ENCODE data around the gene LPCAT2.

DNA sequence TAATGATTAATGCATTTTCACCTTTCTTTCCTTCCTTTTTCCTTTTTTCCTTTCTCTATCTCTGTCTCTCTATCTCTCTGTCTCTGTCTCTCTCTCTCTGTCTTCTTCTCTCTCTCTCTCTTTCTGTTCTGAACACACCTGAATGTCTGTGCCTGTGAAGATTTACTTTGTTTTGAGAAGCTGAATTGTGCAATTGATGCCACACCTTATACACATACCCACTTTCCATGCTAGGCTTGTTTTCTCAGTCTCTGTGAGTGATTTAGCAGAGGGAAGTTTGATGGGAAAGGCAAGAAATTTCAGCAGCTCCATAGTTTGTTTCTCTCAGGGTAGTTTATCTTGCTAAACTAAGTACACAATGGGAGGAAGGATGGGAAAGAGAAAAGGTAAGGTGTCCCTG, 48.3 kb downstream of the LPCAT2 start:
- TF ChIP-seq, protein P1, sequence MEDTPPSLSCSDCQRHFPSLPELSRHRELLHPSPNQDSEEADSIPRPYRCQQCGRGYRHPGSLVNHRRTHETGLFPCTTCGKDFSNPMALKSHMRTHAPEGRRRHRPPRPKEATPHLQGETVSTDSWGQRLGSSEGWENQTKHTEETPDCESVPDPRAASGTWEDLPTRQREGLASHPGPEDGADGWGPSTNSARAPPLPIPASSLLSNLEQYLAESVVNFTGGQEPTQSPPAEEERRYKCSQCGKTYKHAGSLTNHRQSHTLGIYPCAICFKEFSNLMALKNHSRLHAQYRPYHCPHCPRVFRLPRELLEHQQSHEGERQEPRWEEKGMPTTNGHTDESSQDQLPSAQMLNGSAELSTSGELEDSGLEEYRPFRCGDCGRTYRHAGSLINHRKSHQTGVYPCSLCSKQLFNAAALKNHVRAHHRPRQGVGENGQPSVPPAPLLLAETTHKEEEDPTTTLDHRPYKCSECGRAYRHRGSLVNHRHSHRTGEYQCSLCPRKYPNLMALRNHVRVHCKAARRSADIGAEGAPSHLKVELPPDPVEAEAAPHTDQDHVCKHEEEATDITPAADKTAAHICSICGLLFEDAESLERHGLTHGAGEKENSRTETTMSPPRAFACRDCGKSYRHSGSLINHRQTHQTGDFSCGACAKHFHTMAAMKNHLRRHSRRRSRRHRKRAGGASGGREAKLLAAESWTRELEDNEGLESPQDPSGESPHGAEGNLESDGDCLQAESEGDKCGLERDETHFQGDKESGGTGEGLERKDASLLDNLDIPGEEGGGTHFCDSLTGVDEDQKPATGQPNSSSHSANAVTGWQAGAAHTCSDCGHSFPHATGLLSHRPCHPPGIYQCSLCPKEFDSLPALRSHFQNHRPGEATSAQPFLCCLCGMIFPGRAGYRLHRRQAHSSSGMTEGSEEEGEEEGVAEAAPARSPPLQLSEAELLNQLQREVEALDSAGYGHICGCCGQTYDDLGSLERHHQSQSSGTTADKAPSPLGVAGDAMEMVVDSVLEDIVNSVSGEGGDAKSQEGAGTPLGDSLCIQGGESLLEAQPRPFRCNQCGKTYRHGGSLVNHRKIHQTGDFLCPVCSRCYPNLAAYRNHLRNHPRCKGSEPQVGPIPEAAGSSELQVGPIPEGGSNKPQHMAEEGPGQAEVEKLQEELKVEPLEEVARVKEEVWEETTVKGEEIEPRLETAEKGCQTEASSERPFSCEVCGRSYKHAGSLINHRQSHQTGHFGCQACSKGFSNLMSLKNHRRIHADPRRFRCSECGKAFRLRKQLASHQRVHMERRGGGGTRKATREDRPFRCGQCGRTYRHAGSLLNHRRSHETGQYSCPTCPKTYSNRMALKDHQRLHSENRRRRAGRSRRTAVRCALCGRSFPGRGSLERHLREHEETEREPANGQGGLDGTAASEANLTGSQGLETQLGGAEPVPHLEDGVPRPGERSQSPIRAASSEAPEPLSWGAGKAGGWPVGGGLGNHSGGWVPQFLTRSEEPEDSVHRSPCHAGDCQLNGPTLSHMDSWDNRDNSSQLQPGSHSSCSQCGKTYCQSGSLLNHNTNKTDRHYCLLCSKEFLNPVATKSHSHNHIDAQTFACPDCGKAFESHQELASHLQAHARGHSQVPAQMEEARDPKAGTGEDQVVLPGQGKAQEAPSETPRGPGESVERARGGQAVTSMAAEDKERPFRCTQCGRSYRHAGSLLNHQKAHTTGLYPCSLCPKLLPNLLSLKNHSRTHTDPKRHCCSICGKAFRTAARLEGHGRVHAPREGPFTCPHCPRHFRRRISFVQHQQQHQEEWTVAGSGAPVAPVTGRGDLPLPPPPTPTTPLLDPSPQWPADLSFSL (CRISPR knock-in tag; IDR thresholded peaks at IDR 0.05): no peak
- TF ChIP-seq GTF2F1 (IDR thresholded peaks at IDR 0.05; ENCODE audit: low read length) (no peak), ZNF547 (CRISPR knock-in tag; IDR thresholded peaks at IDR 0.05) (no peak), ZNF224 (CRISPR knock-in tag; IDR thresholded peaks at IDR 0.05) (no peak), ZNF768 (CRISPR knock-in tag; IDR thresholded peaks at IDR 0.05) (no peak), MYC (CRISPR knock-in tag; IDR thresholded peaks at IDR 0.05; ENCODE audit: borderline replicate concordance) (no peak), RNF2 (conservative IDR thresholded peaks at IDR 0.05; ENCODE audit: low read depth) (no peak), NBN (conservative IDR thresholded peaks at IDR 0.05) (no peak), FOXC1 (CRISPR knock-in tag; IDR thresholded peaks at IDR 0.05; ENCODE audit: borderline replicate concordance) (no peak)
- TF ChIP-seq, protein P2, sequence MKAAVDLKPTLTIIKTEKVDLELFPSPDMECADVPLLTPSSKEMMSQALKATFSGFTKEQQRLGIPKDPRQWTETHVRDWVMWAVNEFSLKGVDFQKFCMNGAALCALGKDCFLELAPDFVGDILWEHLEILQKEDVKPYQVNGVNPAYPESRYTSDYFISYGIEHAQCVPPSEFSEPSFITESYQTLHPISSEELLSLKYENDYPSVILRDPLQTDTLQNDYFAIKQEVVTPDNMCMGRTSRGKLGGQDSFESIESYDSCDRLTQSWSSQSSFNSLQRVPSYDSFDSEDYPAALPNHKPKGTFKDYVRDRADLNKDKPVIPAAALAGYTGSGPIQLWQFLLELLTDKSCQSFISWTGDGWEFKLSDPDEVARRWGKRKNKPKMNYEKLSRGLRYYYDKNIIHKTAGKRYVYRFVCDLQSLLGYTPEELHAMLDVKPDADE (CRISPR knock-in tag; IDR thresholded peaks at IDR 0.05): no peak
- TF ChIP-seq, protein P3, sequence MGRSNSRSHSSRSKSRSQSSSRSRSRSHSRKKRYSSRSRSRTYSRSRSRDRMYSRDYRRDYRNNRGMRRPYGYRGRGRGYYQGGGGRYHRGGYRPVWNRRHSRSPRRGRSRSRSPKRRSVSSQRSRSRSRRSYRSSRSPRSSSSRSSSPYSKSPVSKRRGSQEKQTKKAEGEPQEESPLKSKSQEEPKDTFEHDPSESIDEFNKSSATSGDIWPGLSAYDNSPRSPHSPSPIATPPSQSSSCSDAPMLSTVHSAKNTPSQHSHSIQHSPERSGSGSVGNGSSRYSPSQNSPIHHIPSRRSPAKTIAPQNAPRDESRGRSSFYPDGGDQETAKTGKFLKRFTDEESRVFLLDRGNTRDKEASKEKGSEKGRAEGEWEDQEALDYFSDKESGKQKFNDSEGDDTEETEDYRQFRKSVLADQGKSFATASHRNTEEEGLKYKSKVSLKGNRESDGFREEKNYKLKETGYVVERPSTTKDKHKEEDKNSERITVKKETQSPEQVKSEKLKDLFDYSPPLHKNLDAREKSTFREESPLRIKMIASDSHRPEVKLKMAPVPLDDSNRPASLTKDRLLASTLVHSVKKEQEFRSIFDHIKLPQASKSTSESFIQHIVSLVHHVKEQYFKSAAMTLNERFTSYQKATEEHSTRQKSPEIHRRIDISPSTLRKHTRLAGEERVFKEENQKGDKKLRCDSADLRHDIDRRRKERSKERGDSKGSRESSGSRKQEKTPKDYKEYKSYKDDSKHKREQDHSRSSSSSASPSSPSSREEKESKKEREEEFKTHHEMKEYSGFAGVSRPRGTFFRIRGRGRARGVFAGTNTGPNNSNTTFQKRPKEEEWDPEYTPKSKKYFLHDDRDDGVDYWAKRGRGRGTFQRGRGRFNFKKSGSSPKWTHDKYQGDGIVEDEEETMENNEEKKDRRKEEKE (IDR thresholded peaks at IDR 0.05): no peak
- TF ChIP-seq, protein P4, sequence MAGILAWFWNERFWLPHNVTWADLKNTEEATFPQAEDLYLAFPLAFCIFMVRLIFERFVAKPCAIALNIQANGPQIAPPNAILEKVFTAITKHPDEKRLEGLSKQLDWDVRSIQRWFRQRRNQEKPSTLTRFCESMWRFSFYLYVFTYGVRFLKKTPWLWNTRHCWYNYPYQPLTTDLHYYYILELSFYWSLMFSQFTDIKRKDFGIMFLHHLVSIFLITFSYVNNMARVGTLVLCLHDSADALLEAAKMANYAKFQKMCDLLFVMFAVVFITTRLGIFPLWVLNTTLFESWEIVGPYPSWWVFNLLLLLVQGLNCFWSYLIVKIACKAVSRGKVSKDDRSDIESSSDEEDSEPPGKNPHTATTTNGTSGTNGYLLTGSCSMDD (CRISPR knock-in tag; IDR thresholded peaks at IDR 0.05): no peak

All from HepG2 (cell line).